Smooth muscle cell (in vitro differentiated cells): ENCODE results near the gene SPEF2. TPM values are rescaled to one million over a fixed set of nuclear protein-coding genes. Genes with fewer than 3 reads are reported as not detected.

Source experiments
- DNase-seq: peaks from one replicate; lab custom pipeline; 2025; ENCODE audit not compliant: unreplicated experiment; lab: John Stamatoyannopoulos, UW
- H2AFZ ChIP-seq: fragments of 200-600 bp; sonication (generic); 2 replicates; pipeline ENCODE4 v1.6.0; 2016; ENCODE audit warnings: antibody characterized with exemption, low read depth, mild to moderate bottlenecking
- H3F3A ChIP-seq: fragments of 200-600 bp; sonication (generic); 2 replicates; pipeline ENCODE4 v1.6.0; 2017; ENCODE audit warnings: antibody characterized with exemption, low read depth
- H3K27ac ChIP-seq: fragments of 200-600 bp; sonication (generic); 2 replicates; pipeline ENCODE4 v1.5.1; 2016; ENCODE audit warnings: low read depth, mild to moderate bottlenecking
- H3K27me3 ChIP-seq: fragments of 200-600 bp; sonication (generic); 2 replicates; pipeline ENCODE4 v1.6.1; 2016; ENCODE audit warnings: low read depth, mild to moderate bottlenecking
- H3K36me3 ChIP-seq: fragments of 200-600 bp; sonication (generic); 2 replicates; pipeline ENCODE4 v1.5.1; 2016; ENCODE audit warnings: low read depth
- H3K4me1 ChIP-seq: fragments of 200-600 bp; sonication (generic); 2 replicates; pipeline ENCODE4 v1.5.1; 2016; ENCODE audit warnings: low read depth
- H3K4me2 ChIP-seq: fragments of 200-600 bp; sonication (generic); 2 replicates; pipeline ENCODE4 v1.6.0; 2016; ENCODE audit warnings: mild to moderate bottlenecking
- H3K4me3 ChIP-seq: fragments of 200-600 bp; sonication (generic); 2 replicates; pipeline ENCODE4 v1.5.1; 2016; ENCODE audit warnings: mild to moderate bottlenecking
- H3K79me2 ChIP-seq: fragments of 200-600 bp; sonication (generic); 2 replicates; pipeline ENCODE4 v1.6.0; 2016; ENCODE audit warnings: low read depth, mild to moderate bottlenecking
- H3K9ac ChIP-seq: fragments of 200-600 bp; sonication (generic); 2 replicates; pipeline ENCODE4 v1.6.0; 2016; ENCODE audit warnings: low read depth
- H3K9me3 ChIP-seq: fragments of 200-600 bp; sonication (generic); replicated peaks from 2 replicates; pipeline ENCODE4 v1.5.1; 2016; ENCODE audit warnings: low read depth
- H4K20me1 ChIP-seq: fragments of 200-600 bp; sonication (generic); 2 replicates; pipeline ENCODE4 v1.6.0; 2016; ENCODE audit warnings: low read depth
- CTCF ChIP-seq: fragments of 200-600 bp; sonication (generic); IDR thresholded peaks from 2 replicates; pipeline ENCODE4 v1.5.1; 2017; ENCODE audit warnings: borderline replicate concordance, mild to moderate bottlenecking, antibody characterized with exemption; ENCODE audit not compliant: insufficient read depth, poor library complexity, severe bottlenecking
- WGBS: methylation state at CpG from one replicate; pipeline ENCODE4 v1.1.7; 2016; ENCODE audit warnings: low lambda C conversion rate; 5-methylcytosine and 5-hydroxymethylcytosine counted together
- polyA plus RNA-seq: library from polyadenylated mRNA; unstranded; fragments of >200 nt; fragmentation: Nextera tagmentation; extraction: Ambion mirVana; gene quantifications from 2 replicates; pipeline ENCODE4 v1.2.1, GENCODE V29; 2016
- total RNA-seq: library from RNA; depleted of rRNA; stranded (reverse); fragments of >200 nt; gene quantifications from 2 replicates; pipeline ENCODE4 v1.2.3, GENCODE V29; 2014

The SPEF2 gene
- total and polyA plus RNA-seq, 2 experiments from 2014 or later, result 3.1 to 4.8 TPM

DNA sequence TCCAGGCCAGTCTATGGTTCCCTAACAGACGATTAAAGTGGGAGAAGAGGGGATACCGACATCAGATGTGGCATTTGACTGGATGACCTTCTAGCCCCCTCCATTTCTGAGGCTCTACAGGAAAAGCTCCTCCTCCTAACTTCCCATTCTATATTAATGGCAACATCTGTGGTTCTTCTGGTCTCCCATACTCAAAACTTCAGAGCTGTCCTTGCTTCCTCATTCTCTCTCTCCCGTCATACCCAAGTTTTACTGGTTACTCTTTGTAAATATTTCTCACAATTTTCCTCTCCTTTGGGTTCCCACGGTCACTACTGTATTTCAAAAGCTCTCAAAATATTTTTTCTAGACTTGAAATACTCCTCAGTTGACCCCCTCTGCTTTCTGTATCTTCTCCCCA, 203.1 kb downstream of the SPEF2 start:
- Histone ChIP-seq H3F3A (no peaks in the 10 kb centered on the region), H3K4me1 (no peaks in the 10 kb centered on the region), H2AFZ (no peak overlapping the region), H3K36me3 (no peaks in the 10 kb centered on the region), H3K9me3 (no peaks in the 10 kb centered on the region), H3K9ac (no peak overlapping the region), H3K79me2 (no peaks in the 10 kb centered on the region), H4K20me1 (no peaks in the 10 kb centered on the region), H3K4me2 (no peak overlapping the region), H3K4me3 (no peak overlapping the region), H3K27ac (no peak overlapping the region), H3K27me3 (no peaks in the 10 kb centered on the region)
- 81% methylated on average over 4 of the region's 4 CpGs for WGBS
- TF ChIP-seq CTCF, result no peak
- no peak for DNase-seq

DNA sequence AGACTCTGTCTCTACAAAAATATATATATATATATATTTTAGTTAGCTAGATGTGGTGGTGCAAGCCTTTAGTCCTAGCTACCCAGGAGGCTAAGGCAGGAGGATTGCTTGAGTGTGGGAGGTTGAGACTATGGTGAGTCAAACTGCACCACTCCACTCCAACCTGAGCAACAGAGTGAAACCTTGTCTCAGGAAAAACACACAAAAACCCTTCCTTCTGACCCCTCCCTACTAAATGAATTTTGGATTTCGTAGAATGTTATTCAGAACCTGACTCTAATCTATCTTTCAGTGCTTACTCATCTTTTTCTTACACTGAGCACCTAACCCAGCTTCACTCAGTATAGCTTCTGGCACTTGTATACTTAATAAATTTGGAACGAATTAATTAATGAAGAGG, 203.8 kb downstream of the SPEF2 start:
- no peak overlapping the region for H3K9ac ChIP-seq
- H3K27me3 ChIP-seq, result no peaks in the 10 kb centered on the region
- no peak for DNase-seq
- H3K4me1 ChIP-seq, result no peaks in the 10 kb centered on the region
- no peak overlapping the region for H3K27ac ChIP-seq
- no peaks in the 10 kb centered on the region for H3K9me3 ChIP-seq
- H3K36me3 ChIP-seq, result no peaks in the 10 kb centered on the region
- no peak overlapping the region for H2AFZ ChIP-seq
- H3K4me2 ChIP-seq, result no peak overlapping the region
- no peak overlapping the region for H3K4me3 ChIP-seq
- H3K79me2 ChIP-seq, result no peaks in the 10 kb centered on the region
- WGBS, result 85% methylated on average over 2 of the region's 2 CpGs
- no peak for TF ChIP-seq CTCF
- no peaks in the 10 kb centered on the region for H4K20me1 ChIP-seq
- H3F3A ChIP-seq, result no peaks in the 10 kb centered on the region

DNA sequence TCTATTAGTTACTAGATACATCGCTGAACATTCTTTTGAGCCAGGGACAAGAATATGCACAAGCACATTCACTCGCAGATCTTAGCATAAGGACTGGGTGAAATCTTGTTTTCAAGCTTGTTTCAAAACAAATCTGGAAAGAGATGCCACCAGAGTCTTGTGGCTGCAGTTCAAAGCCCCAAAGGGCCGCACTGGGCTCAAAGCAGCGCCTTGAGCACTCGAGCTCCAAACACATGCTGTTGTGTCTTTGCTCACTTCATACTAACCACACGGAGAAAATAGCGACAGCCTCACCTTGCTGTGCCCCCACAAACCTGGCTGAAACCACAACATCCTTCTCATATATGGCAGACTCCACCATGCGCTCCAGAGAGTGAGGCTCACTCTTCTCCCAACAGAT, 204.8 kb downstream of the SPEF2 start:
- Histone ChIP-seq H3F3A (no peaks in the 10 kb centered on the region), H3K9ac (no peak overlapping the region), H3K9me3 (no peaks in the 10 kb centered on the region), H4K20me1 (no peaks in the 10 kb centered on the region), H2AFZ (no peak overlapping the region), H3K36me3 (no peaks in the 10 kb centered on the region), H3K27ac (no peak overlapping the region), H3K4me2 (no peak overlapping the region), H3K79me2 (no peaks in the 10 kb centered on the region), H3K4me1 (no peaks in the 10 kb centered on the region), H3K4me3 (no peak overlapping the region), H3K27me3 (no peaks in the 10 kb centered on the region)
- no peak for TF ChIP-seq CTCF
- DNase-seq, result no peak
- 91% methylated on average over 8 of the region's 8 CpGs for WGBS

GRCh38 chr5:35823347-35824098, 205.9 kb downstream of the SPEF2 start:
- no peak overlapping the region for H3K4me3 ChIP-seq
- H2AFZ ChIP-seq, result no peak overlapping the region
- no peaks in the 10 kb centered on the region for H3K79me2 ChIP-seq
- H4K20me1 ChIP-seq, result no peaks in the 10 kb centered on the region
- no peak for TF ChIP-seq CTCF
- H3K27ac ChIP-seq, result no peak overlapping the region
- no peak overlapping the region for H3K9ac ChIP-seq
- H3K27me3 ChIP-seq, result no peaks in the 10 kb centered on the region
- WGBS, result 75% methylated on average over 7 of the region's 7 CpGs
- H3F3A ChIP-seq, result no peaks in the 10 kb centered on the region
- no peaks in the 10 kb centered on the region for H3K4me1 ChIP-seq
- H3K36me3 ChIP-seq, result no peaks in the 10 kb centered on the region
- H3K9me3 ChIP-seq, result no peaks in the 10 kb centered on the region
- no peak for DNase-seq
- no peak overlapping the region for H3K4me2 ChIP-seq
